Tongue (tissue), 2 donors: ENCODE data around the gene CTRB2. TPM values are rescaled to one million over a fixed set of nuclear protein-coding genes. Genes with fewer than 3 reads are reported as not detected.

Experiments used
- DNase-seq: peaks from one replicate; pipeline ENCODE4 v3.0.0-alpha.2; 2015
- total RNA-seq: library from RNA; depleted of rRNA; stranded (reverse); fragments of >200 nt; gene quantifications from one replicate; pipeline ENCODE4 v1.2.3, GENCODE V29; 2014

The CTRB2 gene
- total RNA-seq, 1 donor from 2014 or later = not detected

GRCh38 chr16:75169899-75170405 is 37.0 kb downstream of the CTRB2 start:
- no peak for DNase-seq

- DNase-seq = no peak
These were observed 46.6 kb downstream of the CTRB2 start for GRCh38 chr16:75160386-75160785.

Other genes with a start within 250 kb of the CTRB2 start
- gene WDR59, start 222.0 kb downstream of the CTRB2 start, total RNA-seq = 36.6 TPM
- 31.3 TPM for gene ZNRF1, start 208.1 kb downstream of the CTRB2 start, total RNA-seq
- gene LDHD, start 90.4 kb downstream of the CTRB2 start, total RNA-seq = 16.8 TPM
- 14.3 TPM for gene ZFP1, start 58.6 kb downstream of the CTRB2 start, total RNA-seq
- gene CTRB1, start 11.8 kb upstream of the CTRB2 start, total RNA-seq = 1.0 TPM
- gene BCAR1, start 44.5 kb upstream of the CTRB2 start, total RNA-seq = 54.8 TPM
- 66.5 TPM for gene CFDP1, start 226.3 kb upstream of the CTRB2 start, total RNA-seq